Fibroblast of peridontal ligament (primary cell): ENCODE results near the gene TECPR2.
"Not testable (repeated sequence)": the region's sequence is repeated elsewhere in the genome, so short reads cannot be mapped to it uniquely, and the experiment has no call there.

ENCODE experiments used
- DNase-seq: peaks from one replicate; pipeline ENCODE4 v3.0.0-alpha.2; 2010; ENCODE audit errors: extremely low read depth

Gene TECPR2

DNA sequence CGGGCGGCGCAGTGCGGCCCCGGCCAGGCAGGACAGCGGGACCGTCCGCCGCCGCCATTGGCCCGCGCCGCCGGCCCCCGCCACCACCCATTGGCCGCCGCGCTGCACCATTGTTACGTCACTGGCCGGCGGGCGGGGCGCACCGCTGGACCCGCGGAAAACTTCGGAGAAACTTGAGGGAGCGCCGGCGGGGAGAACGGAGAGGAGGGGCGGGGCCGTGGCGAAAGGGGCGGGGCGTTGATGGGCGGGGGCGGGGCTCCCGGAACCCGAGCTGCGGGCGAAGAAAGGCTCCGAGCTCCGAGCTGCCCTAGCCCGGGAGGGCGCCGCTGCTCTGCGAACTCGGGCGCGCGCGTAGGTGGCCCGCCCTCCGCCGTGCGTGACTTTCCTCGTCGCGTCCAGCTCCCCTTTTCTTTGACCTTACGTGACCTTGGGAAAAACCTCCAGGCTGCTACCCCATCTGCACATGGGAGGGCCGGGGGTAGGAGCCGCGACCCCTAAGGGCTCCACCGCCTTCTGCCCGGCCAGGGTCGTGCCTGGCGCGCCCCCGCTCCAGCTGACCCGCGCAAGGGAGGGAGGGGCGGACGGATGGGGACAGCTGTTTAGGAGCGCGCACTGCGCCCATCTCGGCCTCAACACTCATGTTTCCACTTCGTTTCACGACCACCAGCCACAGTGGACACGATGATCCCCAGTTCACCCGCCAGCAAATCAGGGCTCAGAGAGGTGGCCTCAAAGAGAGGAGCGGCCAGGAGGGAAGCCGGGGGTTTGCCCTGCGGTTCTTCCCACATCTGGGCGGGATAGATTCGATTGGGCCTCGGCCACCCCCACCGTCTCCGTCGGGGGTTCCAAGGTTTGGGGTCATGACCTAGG is 147.2 kb downstream of the TECPR2 start, which contains the start of gene ANKRD9:
ANKRD9 (minus strand) TSS at position 31 of the 870 bp plus-strand sequence. CDS start 1,887 bp downstream, outside the sequence.
- DNase-seq: peak; percentile 87

DNA sequence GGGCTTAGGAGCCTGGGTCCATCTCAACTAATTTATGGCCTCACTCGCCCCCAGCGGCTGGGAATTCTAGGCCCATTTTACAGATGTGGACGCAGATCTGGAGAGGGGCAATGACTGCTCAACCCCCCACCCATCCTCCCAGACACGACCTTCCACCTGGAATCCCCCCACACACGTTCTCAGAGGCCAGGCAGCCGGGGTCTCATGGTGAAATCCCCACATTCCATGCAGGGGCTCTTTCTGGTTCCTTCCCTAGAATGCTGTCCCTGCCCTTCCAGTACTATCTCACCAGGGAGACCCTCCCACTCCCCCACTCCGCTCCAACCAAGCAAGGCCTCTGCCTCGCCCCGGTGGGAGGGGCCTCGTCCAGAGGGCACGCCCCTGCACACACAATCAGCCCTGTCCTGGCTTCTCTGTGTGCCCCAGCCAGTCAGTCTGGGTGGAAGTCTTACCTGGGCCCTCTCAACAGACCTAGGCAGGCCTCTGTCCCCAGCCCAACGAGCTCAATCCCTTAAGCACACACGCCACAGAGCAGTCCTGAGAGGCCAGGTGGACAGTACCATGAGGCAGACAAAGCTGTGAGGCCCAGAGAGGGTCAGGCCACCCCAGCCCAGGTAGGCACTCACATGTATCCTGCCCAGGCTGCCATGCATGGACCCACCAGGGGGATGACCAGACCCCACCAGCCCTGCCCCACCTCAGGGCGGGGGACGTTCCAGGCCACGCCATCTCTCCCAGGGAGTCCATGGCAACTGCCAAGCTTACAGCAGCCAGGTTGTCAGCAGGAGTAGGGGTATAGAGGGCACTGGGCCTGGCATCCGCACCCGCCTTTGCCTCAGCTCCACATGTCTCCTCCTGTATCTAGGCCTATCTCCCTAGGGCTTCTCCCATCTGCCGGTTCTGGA is 148.1 kb downstream of the TECPR2 start:
- DNase-seq: no peak

DNA sequence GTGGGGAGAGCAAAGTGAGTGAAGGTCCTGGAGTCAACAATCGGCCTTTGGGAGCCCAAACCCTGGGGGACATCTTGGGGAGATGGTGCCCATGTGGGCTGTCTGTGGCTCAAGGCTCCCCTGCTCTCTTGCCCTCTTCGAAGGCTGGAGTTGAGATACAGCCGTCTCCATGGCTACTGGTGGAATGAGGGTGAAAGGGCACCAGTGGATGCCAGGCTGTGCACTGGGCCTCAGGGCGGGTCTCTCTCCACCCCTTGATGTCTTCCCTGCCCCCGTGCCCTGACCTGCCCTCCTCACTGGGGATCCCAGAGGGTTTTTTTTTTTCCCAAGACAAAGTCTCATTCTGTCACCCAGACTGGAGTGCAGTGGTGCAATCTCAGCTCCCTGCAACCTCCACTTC is 148.8 kb downstream of the TECPR2 start:
- no peak for DNase-seq

DNA sequence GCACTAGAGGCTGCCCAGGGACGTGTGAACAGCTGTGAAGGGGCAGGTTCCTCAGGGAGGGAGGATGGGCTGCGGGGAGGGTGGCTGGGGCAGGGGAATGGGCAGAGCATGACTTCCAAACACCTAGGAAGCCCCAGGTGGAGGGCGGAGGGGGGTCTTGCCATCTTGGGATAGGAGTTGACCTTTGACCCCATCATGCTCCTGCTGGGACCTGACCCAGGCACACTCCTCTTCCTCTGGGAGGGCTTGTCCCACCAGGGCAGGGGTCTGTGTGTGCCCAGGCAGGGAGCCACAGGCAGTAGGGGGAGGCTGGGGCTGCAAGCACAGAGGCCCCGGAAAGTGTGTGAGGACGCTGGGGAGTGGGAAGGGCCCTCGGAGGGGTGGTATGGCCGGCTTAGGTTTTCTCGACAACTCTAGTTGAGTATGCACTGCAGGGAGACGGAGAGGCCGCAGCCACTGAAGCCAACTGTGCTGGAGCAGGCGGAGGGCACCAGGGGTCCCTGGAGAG is 150.1 kb downstream of the TECPR2 start:
- no peak for DNase-seq

DNA sequence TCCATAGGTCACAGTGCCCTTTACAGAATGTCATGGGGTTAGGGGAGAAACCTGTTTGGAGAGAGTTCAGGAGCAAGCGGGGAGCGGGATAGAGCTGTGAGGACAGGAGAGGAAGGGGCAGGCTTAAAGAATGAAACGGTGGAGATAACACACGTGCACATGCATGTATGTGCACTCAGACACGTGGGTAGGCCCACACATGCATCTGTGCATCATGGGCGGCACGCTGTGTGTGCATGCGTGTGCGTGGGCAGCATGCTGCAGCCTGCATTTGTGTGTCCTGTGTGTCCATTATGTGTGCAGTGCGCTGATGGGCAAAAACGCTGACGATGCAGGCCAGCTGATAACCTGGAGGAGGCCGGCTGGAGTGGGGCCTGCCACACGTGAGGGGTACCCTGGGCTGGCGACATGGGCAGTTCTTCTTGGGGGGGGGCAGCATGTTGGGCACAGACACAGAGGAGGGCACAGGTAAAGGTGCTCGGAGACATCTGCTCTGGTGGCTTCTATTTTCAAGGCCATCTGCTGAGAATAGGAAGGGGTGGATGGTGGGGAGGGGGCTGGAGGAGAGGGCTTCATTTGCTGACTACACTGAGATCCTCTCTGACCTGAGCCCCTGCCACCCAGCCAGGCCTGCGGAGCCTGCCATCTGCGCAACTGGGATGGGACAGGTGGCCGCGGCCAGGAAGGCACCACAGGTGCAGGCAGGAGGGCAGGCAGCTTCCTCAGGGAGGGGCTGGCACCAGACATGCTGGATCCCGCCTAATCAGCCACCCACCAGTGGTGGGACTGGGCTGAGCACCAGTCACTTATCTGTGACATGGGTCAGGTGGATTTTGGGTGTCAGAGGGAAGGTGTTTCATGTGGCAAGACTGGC is 151.4 kb downstream of the TECPR2 start:
- DNase-seq: no peak

DNA sequence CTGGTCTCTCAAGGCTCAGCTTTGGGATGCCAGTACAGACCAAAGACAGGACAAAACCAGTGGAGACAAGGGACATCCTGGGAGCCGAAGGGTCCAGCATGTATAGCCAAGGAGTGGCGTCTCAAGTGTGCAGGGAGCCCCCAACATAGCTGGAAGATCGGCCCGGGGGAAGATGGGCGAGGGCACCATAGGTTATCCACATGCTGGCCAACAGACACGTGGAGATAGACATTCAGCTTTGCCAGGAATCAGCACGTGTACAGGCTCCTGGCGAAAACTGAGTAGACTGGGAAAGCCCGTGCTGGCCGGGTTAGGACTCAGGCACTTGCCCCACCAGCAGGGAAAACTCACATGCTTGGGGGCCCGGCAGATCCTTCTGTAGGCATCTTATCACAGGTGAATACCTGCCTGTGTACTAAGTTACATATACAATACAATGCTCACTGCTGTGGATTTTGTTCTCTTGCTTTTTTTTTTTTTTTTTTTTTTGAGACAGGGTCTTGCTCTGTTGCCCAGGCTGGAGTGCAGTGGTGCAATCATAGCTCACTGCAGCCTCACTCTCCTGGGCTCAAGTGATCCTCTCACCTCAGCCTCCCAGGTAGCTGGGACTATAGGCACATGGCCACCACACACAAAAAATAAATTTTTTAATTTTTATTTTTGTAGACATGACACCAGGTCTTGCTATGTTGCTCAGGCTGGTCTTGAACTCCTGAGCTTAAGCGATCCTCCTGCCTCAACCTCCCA is 152.4 kb downstream of the TECPR2 start:
- DNase-seq: no peak

DNA sequence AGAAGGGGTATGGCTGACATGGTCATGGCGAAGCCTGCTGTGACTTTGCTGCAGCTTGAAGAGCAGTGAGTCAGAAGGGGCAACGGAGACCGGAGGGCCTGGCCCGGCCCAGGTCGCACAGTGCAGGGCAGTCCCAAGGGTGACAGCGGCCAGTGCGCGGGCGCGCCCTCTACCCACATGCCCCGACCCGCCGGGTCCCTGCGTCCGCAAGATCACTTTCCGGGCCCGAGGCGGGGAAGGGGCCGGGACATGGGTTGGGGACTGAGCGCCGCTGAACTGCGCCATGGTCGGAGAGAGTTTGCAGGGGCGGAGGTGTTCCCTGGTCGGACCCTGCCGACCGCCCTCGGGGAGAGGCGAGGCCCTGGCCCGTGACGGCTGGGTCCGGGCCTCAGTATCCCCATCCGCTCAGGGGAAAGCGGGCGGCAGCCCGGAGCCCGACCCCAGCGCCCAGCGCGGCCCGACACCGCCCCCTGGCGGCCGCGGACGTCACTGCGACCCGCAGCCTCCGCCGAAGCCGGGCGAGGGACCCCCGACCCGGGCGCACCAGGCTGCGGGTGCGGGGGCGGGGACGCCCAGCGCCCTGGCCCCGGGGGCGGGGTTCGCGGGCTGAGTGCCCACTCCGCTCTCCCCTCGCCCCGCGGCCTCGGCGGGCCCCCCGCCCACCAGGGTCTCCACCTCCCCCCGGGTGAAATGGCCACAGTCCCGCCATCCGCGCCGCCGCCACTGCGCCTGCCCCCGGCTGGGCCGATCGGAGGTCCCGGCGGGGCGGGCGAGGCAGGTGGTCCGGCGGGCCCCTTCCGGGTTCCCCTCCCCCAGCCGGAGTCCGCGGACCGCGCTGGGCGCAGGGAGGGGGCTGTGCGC is 154.0 kb downstream of the TECPR2 start:
- no peak for DNase-seq

DNA sequence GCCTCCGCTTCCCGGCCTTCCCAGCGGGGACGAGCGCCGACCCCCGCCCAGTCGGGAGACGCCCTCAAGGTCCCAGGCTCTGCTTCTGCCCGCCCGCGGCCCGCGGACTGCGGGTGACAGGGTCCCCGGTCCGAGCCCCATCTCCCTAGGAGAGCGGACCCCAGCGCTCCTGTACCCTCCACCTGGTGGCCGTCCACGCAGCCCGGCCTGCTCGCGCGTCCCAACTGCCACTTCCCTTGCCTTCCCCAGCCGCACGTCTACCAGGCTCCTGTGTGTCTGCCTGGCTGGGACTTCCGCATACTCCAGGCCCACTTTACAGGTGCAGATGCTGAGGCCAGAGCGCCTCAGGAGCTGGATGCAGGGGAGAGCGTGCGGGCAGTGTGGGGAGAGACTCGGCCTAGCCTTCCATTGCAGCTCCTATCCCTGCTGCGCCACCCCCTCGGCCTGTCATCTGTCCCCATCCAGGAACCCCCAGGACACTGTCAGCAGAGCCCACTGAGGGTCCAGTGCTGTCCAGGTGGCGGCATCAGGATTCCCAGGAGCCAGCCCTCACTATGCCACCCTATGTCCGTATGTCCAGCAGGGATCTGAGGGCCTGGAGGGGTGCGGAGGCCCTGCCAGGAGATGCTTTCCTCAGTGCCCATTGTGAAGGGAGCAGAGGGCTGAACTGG is 154.8 kb downstream of the TECPR2 start:
- no peak for DNase-seq

DNA sequence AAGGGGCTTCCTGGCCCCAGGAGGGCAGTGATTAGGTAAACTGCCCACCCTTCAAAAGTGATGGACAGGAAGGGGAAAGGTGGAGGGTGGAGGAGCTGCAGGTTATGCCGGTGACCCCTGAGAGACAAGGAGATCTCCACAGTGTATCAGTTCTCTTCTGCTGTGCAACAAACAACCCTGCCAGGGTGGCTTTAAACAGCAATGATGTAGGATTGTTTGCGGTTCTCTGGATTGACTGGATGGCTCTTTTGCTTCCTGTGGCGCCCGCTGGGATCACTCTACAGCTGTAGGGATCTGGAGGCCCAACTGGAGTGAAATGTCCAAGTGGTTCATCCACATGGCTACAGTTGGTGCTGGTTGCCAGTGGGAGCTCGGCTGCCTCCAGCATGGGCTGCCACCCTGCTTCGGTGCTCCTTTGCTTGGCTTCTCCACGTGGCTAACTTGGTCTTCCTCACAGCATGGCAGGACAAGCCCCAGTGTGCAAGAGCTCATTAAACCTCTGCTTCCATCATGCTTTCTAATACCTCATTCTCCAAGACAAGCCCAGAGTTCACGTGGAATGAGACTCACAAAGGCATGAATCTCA is 155.4 kb downstream of the TECPR2 start:
- DNase-seq: no peak

DNA sequence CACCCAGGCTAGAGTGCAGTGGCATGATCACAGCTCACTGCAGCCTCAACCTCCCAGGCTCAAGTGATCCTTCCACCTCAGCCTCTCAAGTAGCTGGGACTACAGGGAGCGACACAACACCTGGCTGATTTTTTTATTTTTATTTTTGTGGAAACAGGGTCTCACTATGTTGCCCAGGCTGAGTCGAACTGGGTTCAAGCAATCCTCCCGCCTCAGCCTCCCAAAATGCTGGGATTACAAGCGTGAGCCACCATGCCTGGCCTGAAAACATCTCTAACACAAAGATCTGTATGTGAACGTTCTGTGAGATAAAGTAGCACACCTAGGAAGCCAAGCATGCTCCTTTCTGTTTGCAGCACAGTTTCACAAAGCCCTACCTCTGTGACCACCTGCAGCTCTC is 157.0 kb downstream of the TECPR2 start:
- DNase-seq: not testable (repeated sequence)

DNA sequence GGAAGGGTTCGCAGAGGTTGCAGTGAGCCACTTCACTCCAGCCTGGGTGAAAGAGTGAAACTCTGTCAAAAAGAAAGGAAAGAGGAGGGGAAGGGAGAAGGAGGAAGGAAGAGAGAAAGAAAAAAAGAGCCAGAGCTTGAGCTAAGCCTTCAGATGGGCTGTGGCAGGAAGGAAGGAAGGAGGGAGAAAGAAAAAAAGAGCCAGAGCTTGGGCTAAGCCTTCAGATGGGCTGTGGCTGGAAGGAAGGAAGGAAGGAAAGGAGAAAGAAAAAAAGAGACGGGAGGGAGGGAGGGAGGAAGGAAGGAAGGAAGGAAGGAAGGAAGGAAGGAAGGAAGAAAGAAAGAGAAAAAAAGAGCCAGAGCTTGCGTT is 160.4 kb downstream of the TECPR2 start:
- no peak for DNase-seq

DNA sequence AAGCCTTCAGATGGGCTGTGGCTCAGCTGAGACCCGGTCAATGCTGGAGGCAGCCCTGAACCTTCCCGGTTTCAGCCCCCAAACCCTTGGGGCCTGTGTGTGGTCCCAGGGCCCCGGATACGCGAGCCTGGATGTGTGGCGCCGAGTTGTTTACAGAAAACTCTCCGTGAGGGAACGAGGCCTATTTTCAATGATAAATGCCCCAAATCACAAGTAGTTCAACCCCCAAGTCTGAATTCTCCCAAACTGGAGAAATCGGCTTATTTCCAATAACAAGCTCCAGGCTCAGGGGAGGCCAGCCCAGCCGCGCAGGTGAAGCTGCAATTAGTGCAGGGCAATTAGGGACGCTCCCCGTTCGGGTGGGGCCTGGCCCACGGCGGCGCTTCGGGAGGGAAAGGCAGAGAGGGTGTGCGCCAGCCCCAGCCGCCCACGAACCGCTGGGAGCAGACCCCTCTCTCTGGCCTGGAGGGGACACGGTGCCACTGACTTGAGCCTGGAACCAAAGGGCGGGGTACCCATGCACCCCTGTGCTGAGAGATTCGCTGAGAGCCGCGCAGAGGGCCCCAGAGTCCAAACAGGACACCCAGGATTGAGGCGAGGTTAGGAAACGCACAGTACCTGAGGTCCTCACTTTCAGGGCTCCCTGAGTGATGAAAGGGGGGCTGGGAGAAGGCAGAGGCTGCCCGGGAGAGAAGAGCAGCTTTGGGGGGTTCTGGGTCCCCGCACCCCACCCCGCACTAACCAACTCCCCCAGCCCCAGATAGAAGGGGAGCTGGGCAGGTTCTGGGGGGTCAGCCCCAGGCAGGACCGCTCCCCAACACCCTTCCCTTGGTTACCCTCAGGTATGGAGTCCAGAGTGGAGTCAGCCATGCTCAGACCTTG is 161.1 kb downstream of the TECPR2 start:
- no peak for DNase-seq

DNA sequence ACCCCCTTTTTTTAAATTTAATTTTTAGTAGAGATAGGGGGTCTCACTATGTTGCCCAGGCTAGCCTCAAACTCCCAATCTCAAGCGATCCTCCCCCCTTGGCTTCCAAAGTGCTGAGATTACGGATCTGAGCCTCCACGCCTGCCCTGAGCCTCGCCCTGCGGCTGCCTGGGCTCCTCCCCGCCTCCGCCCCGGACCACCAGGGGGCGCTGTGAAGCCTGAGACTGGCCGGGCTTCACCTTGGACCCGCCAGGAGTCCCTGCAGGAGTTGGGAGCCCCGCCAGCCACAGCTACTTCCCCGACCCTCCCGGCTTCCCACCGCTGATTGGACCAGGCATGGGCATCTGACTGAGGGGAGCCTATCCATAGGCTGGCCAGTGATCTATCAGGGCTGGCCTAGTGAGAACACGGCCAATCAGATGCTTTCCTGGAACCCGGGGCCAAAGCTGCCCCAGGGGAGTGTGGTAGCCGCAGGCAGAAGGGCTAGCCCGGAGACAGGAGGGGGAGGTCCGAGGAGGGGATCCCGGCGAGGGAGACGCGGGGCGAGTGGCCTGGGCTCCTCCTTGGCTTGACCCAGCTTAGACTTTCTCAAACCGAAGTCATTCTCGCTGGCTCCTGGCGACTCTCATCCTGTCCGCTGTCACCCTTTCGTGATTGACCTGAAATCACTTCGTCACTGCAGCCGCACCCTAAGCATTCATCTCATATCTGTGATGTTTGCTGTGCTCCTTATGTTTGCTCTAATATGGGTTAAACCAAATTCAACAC is 161.9 kb downstream of the TECPR2 start:
- DNase-seq: peak; percentile 97

DNA sequence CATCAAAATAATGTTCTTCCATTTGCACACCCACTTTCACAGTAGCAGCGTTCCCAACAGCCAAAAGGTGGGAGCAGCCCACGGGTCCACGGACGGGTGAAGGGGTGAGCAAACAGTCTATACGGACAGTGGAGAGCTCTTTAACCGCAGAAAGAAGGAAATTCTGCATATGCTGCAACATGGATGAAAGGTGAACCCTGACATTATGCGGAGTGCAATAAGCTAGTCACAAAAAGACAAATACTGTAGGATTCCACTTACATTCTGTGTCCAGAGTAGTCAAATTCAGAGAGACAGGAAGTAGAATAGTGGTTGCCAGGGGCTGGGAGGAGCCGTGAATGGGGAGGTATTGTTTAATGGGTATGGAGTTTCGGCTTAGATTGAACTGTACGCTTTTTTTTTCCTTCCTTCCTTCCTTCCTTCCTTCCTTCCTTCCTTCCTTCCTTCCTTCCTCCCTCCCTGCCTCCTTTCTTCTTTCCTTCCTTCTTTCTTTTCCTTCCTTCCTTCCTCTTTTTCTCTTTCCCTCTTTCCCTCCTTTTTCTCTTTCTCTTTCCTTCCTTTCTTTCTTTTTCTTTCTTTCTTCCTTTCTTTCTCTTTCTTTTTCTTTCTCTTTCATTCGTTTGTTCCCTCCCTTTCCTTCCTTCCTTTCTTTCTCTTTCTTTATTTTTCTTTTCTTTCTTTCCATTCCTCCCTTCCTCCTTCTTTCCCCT is 162.6 kb downstream of the TECPR2 start:
- DNase-seq: peak; percentile 75

DNA sequence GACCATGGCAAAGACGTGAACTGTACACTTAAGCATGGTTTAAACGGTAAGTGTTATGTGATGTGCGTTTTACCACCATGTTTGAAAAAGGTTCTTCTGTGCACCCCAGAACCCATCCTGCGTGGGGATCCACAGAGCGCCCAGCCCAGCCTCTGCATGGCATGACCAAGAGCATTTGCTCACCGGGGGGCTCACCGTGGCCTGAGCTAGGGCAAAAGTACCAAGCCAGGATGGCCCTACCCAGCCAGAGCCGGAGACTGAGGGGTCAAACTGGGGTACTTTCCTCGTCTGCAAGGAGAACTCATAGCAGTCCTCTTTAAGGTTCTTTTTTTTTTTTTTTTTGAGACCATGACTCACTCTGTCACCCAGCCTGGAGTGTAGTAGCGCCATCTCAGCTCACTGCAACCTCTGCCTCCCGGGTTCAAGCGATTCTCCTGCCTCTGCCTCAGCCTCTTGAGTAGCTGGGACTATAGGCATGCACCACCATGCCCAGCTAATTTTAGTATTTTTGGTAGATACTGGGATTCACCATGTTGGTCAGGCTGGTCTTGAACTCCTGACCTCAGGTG is 163.3 kb downstream of the TECPR2 start:
- no peak for DNase-seq
